ENCODE data around the gene ASPSCR1. TPM values are rescaled to one million over a fixed set of nuclear protein-coding genes. Genes with fewer than 3 reads are reported as not detected.

Gene ASPSCR1
- total and polyA plus RNA-seq, 9 of the 15 experiments (the other 6 are each of a cell fraction or from before 2014, with no cell fraction given), result 0.90 to 36.9 (median 11.6) TPM

GRCh38 chr17:81958633-81959342 is 18.6 kb upstream of the ASPSCR1 start (continued):
- peak; percentile 70 for TF ChIP-seq ZBTB40 (IDR thresholded peaks at IDR 0.05)
- no peak for TF ChIP-seq ZBTB40 (CRISPR knock-in tag; IDR thresholded peaks at IDR 0.05)
- TF ChIP-seq ZBTB33 (CRISPR knock-in tag; IDR thresholded peaks at IDR 0.05), result peak; percentile 45; the same call in 1 of the 2 replicates
- no peak for TF ChIP-seq THAP12 (CRISPR knock-in tag; IDR thresholded peaks at IDR 0.05)
- peak; percentile 66 for TF ChIP-seq ESRRA (IDR thresholded peaks at IDR 0.05; ENCODE audit: borderline replicate concordance, low read depth)
- no peak for TF ChIP-seq ATF3 (IDR thresholded peaks at IDR 0.05)
- TF ChIP-seq ATF3 (CRISPR knock-in tag; conservative IDR thresholded peaks at IDR 0.05), result 0 out of 2 replicates have a peak, but pooled peaks have one; percentile 56

Data from K562 (cell line).